ENCODE measurements around the gene ZNF428.

Gene ZNF428
- total RNA-seq = 12.8 to 21.8 (median 19.4) reads per million in 3 donors

GRCh38 chr19:43619262-43620060, at the start of gene ZNF428:
Gene ZNF428 (minus strand): TSS chr19:43619629. CDS start chr19:43614304, 5,325 bp downstream.
- Histone ChIP-seq H3K36me3 (ENCODE audit: control insufficient read depth, insufficient read depth, low read length) (no peaks in the 10 kb centered on the region), H3K9me3 (ENCODE audit: control insufficient read depth, low read length) (no peaks in the 10 kb centered on the region), H3K27ac (ENCODE audit: insufficient read depth, low read length, poor library complexity, severe bottlenecking) (peak within 1 kb of the TSS; percentile 82), H3K27me3 (replicated peaks; ENCODE audit: control insufficient read depth, insufficient read depth, low read length, poor library complexity, severe bottlenecking) (no peaks in the 10 kb centered on the region), H3K4me1 (ENCODE audit: control insufficient read depth, insufficient read depth, low read length, poor library complexity, severe bottlenecking) (peaks cover 20% of the 10 kb centered on the region), H3K4me3 (ENCODE audit: insufficient read depth, low read depth, low read length, poor library complexity, severe bottlenecking) (peak within 1 kb of the TSS; percentile 85)
- DNase-seq = peak; percentile 80 to 82 (median 80)

- no peaks in the 10 kb centered on the region for H3K9me3 ChIP-seq (ENCODE audit: control insufficient read depth, low read length)
- H3K4me3 ChIP-seq (ENCODE audit: insufficient read depth, low read depth, low read length, poor library complexity, severe bottlenecking) = peak overlapping the region; percentile 69
- peaks cover 31% of the 10 kb centered on the region for H3K4me1 ChIP-seq (ENCODE audit: control insufficient read depth, insufficient read depth, low read length, poor library complexity, severe bottlenecking)
- peaks cover 4% of the 10 kb centered on the region for H3K36me3 ChIP-seq (ENCODE audit: control insufficient read depth, insufficient read depth, low read length)
- no peaks in the 10 kb centered on the region for H3K27me3 ChIP-seq (replicated peaks; ENCODE audit: control insufficient read depth, insufficient read depth, low read length, poor library complexity, severe bottlenecking)
- peak; percentile 96 to 98 (median 97) for DNase-seq
- peak overlapping the region; percentile 56 for H3K27ac ChIP-seq (ENCODE audit: insufficient read depth, low read length, poor library complexity, severe bottlenecking)
Measured at GRCh38 chr19:43668406-43669109, 49.1 kb upstream of the ZNF428 start.

GRCh38 chr19:43667876-43668405, 48.5 kb upstream of the ZNF428 start:
- Histone ChIP-seq H3K27me3 (replicated peaks; ENCODE audit: control insufficient read depth, insufficient read depth, low read length, poor library complexity, severe bottlenecking) (no peaks in the 10 kb centered on the region), H3K36me3 (ENCODE audit: control insufficient read depth, insufficient read depth, low read length) (peaks cover 4% of the 10 kb centered on the region), H3K4me3 (ENCODE audit: insufficient read depth, low read depth, low read length, poor library complexity, severe bottlenecking) (no peak overlapping the region), H3K4me1 (ENCODE audit: control insufficient read depth, insufficient read depth, low read length, poor library complexity, severe bottlenecking) (peaks cover 31% of the 10 kb centered on the region), H3K9me3 (ENCODE audit: control insufficient read depth, low read length) (no peaks in the 10 kb centered on the region), H3K27ac (ENCODE audit: insufficient read depth, low read length, poor library complexity, severe bottlenecking) (peak overlapping the region; percentile 6)
- DNase-seq = no peak

GRCh38 chr19:43667126-43667875, 47.9 kb upstream of the ZNF428 start:
- no peaks in the 10 kb centered on the region for H3K9me3 ChIP-seq (ENCODE audit: control insufficient read depth, low read length)
- peaks cover 4% of the 10 kb centered on the region for H3K36me3 ChIP-seq (ENCODE audit: control insufficient read depth, insufficient read depth, low read length)
- peaks cover 31% of the 10 kb centered on the region for H3K4me1 ChIP-seq (ENCODE audit: control insufficient read depth, insufficient read depth, low read length, poor library complexity, severe bottlenecking)

GRCh38 chr19:43664018-43664417, 44.6 kb upstream of the ZNF428 start:
- Histone ChIP-seq H3K9me3 (ENCODE audit: control insufficient read depth, low read length) (no peaks in the 10 kb centered on the region), H3K4me3 (ENCODE audit: insufficient read depth, low read depth, low read length, poor library complexity, severe bottlenecking) (no peak overlapping the region), H3K27ac (ENCODE audit: insufficient read depth, low read length, poor library complexity, severe bottlenecking) (peak overlapping the region; percentile 36), H3K36me3 (ENCODE audit: control insufficient read depth, insufficient read depth, low read length) (peaks cover 4% of the 10 kb centered on the region), H3K27me3 (replicated peaks; ENCODE audit: control insufficient read depth, insufficient read depth, low read length, poor library complexity, severe bottlenecking) (no peaks in the 10 kb centered on the region), H3K4me1 (ENCODE audit: control insufficient read depth, insufficient read depth, low read length, poor library complexity, severe bottlenecking) (peaks cover 26% of the 10 kb centered on the region)
- DNase-seq = peak; percentile 41 to 59 (median 50)

More at GRCh38 chr19:43667126-43667875, 47.9 kb upstream of the ZNF428 start:
- DNase-seq = no peak
- Histone ChIP-seq H3K27me3 (replicated peaks; ENCODE audit: control insufficient read depth, insufficient read depth, low read length, poor library complexity, severe bottlenecking) (no peaks in the 10 kb centered on the region), H3K27ac (ENCODE audit: insufficient read depth, low read length, poor library complexity, severe bottlenecking) (no peak overlapping the region), H3K4me3 (ENCODE audit: insufficient read depth, low read depth, low read length, poor library complexity, severe bottlenecking) (no peak overlapping the region)

- Histone ChIP-seq H3K4me1 (ENCODE audit: control insufficient read depth, insufficient read depth, low read length, poor library complexity, severe bottlenecking) (peaks cover 17% of the 10 kb centered on the region), H3K36me3 (ENCODE audit: control insufficient read depth, insufficient read depth, low read length) (peaks cover 4% of the 10 kb centered on the region), H3K27ac (ENCODE audit: insufficient read depth, low read length, poor library complexity, severe bottlenecking) (no peak overlapping the region), H3K9me3 (ENCODE audit: control insufficient read depth, low read length) (no peaks in the 10 kb centered on the region), H3K4me3 (ENCODE audit: insufficient read depth, low read depth, low read length, poor library complexity, severe bottlenecking) (no peak overlapping the region), H3K27me3 (replicated peaks; ENCODE audit: control insufficient read depth, insufficient read depth, low read length, poor library complexity, severe bottlenecking) (no peaks in the 10 kb centered on the region)
- no peak for DNase-seq
Measured at GRCh38 chr19:43662487-43662886, 43.1 kb upstream of the ZNF428 start.

- Histone ChIP-seq H3K9me3 (ENCODE audit: control insufficient read depth, low read length) (no peaks in the 10 kb centered on the region), H3K4me3 (ENCODE audit: insufficient read depth, low read depth, low read length, poor library complexity, severe bottlenecking) (no peak overlapping the region), H3K4me1 (ENCODE audit: control insufficient read depth, insufficient read depth, low read length, poor library complexity, severe bottlenecking) (peaks cover 14% of the 10 kb centered on the region), H3K27ac (ENCODE audit: insufficient read depth, low read length, poor library complexity, severe bottlenecking) (no peak overlapping the region), H3K36me3 (ENCODE audit: control insufficient read depth, insufficient read depth, low read length) (no peaks in the 10 kb centered on the region), H3K27me3 (replicated peaks; ENCODE audit: control insufficient read depth, insufficient read depth, low read length, poor library complexity, severe bottlenecking) (no peaks in the 10 kb centered on the region)
- no peak for DNase-seq
Measured at GRCh38 chr19:43660971-43661360, 41.5 kb upstream of the ZNF428 start.

- Histone ChIP-seq H3K27me3 (replicated peaks; ENCODE audit: control insufficient read depth, insufficient read depth, low read length, poor library complexity, severe bottlenecking) (no peaks in the 10 kb centered on the region), H3K4me3 (ENCODE audit: insufficient read depth, low read depth, low read length, poor library complexity, severe bottlenecking) (no peak overlapping the region), H3K27ac (ENCODE audit: insufficient read depth, low read length, poor library complexity, severe bottlenecking) (no peak overlapping the region), H3K4me1 (ENCODE audit: control insufficient read depth, insufficient read depth, low read length, poor library complexity, severe bottlenecking) (peaks cover 14% of the 10 kb centered on the region), H3K9me3 (ENCODE audit: control insufficient read depth, low read length) (no peaks in the 10 kb centered on the region), H3K36me3 (ENCODE audit: control insufficient read depth, insufficient read depth, low read length) (peaks cover 4% of the 10 kb centered on the region)
- DNase-seq = no peak
Measured at GRCh38 chr19:43660301-43660970, 41.0 kb upstream of the ZNF428 start.

- no peaks in the 10 kb centered on the region for H3K27me3 ChIP-seq (replicated peaks; ENCODE audit: control insufficient read depth, insufficient read depth, low read length, poor library complexity, severe bottlenecking)
- DNase-seq = no peak
- no peak overlapping the region for H3K27ac ChIP-seq (ENCODE audit: insufficient read depth, low read length, poor library complexity, severe bottlenecking)
- no peaks in the 10 kb centered on the region for H3K9me3 ChIP-seq (ENCODE audit: control insufficient read depth, low read length)
- peaks cover 4% of the 10 kb centered on the region for H3K36me3 ChIP-seq (ENCODE audit: control insufficient read depth, insufficient read depth, low read length)
- H3K4me1 ChIP-seq (ENCODE audit: control insufficient read depth, insufficient read depth, low read length, poor library complexity, severe bottlenecking) = no peaks in the 10 kb centered on the region
- no peak overlapping the region for H3K4me3 ChIP-seq (ENCODE audit: insufficient read depth, low read depth, low read length, poor library complexity, severe bottlenecking)
Measured at GRCh38 chr19:43658494-43658893, 39.1 kb upstream of the ZNF428 start.
